Measurements from ENCODE around the gene COX4I1.
"Not testable (repeated sequence)": the region's sequence is repeated elsewhere in the genome, so short reads cannot be mapped to it uniquely, and the experiment has no call there.

COX4I1 gene

GRCh38 chr16:85798901-85799496 lies 496 bp upstream of the COX4I1 start:
- Histone ChIP-seq H3K4me3 (ENCODE audit: low read depth, low read length) (peak overlapping the region; percentile 74), H3K36me3 (no peaks in the 10 kb centered on the region; the same call in 1 of the 2 replicates), H3K27me3 (ENCODE audit: insufficient read depth, low read depth, severe bottlenecking) (no peaks in the 10 kb centered on the region), H3K27ac (peak overlapping the region; percentile 81), H3K9me3 (ENCODE audit: severe bottlenecking) (no peaks in the 10 kb centered on the region)
- peak; percentile 8 for DNase-seq
- no peak for TF ChIP-seq CTCF (IDR thresholded peaks at IDR 0.05; ENCODE audit: low read depth, low read length)

- H3K27me3 ChIP-seq (ENCODE audit: insufficient read depth, low read depth, severe bottlenecking), result no peaks in the 10 kb centered on the region
- H3K4me3 ChIP-seq (ENCODE audit: low read depth, low read length), result peak overlapping the region; percentile 74
- DNase-seq, result no peak
- no peak for TF ChIP-seq CTCF (IDR thresholded peaks at IDR 0.05; ENCODE audit: low read depth, low read length)
- H3K27ac ChIP-seq, result peak overlapping the region; percentile 81
- no peaks in the 10 kb centered on the region; the same call in none of the 2 replicates for H3K36me3 ChIP-seq
- no peaks in the 10 kb centered on the region for H3K9me3 ChIP-seq (ENCODE audit: severe bottlenecking)
These were observed 800 bp downstream of the COX4I1 start for GRCh38 chr16:85800321-85800669.

- DNase-seq, result no peak
- no peak overlapping the region for H3K4me3 ChIP-seq (ENCODE audit: low read depth, low read length)
- no peak for TF ChIP-seq CTCF (IDR thresholded peaks at IDR 0.05; ENCODE audit: low read depth, low read length)
- no peaks in the 10 kb centered on the region for H3K27me3 ChIP-seq (ENCODE audit: insufficient read depth, low read depth, severe bottlenecking)
- H3K27ac ChIP-seq, result no peak overlapping the region
- peaks cover 5% of the 10 kb centered on the region; the same call in 1 of the 2 replicates for H3K36me3 ChIP-seq
- no peaks in the 10 kb centered on the region for H3K9me3 ChIP-seq (ENCODE audit: severe bottlenecking)
These were observed 4.1 kb downstream of the COX4I1 start for GRCh38 chr16:85803570-85803969.

GRCh38 chr16:85805442-85806045 lies 6.0 kb downstream of the COX4I1 start:
- no peak for DNase-seq
- Histone ChIP-seq H3K27ac (no peak overlapping the region), H3K4me3 (ENCODE audit: low read depth, low read length) (no peak overlapping the region), H3K9me3 (ENCODE audit: severe bottlenecking) (no peaks in the 10 kb centered on the region), H3K27me3 (ENCODE audit: insufficient read depth, low read depth, severe bottlenecking) (no peaks in the 10 kb centered on the region), H3K36me3 (peaks cover 5% of the 10 kb centered on the region; the same call in 1 of the 2 replicates)
- no peak for TF ChIP-seq CTCF (IDR thresholded peaks at IDR 0.05; ENCODE audit: low read depth, low read length)

GRCh38 chr16:85806539-85806938 lies 7.0 kb downstream of the COX4I1 start:
- no peak overlapping the region for H3K4me3 ChIP-seq (ENCODE audit: low read depth, low read length)
- no peaks in the 10 kb centered on the region for H3K9me3 ChIP-seq (ENCODE audit: severe bottlenecking)
- no peaks in the 10 kb centered on the region for H3K27me3 ChIP-seq (ENCODE audit: insufficient read depth, low read depth, severe bottlenecking)
- H3K27ac ChIP-seq, result no peak overlapping the region
- H3K36me3 ChIP-seq, result peaks cover 5% of the 10 kb centered on the region; the same call in 1 of the 2 replicates
- no peak for TF ChIP-seq CTCF (IDR thresholded peaks at IDR 0.05; ENCODE audit: low read depth, low read length)
- DNase-seq, result no peak

GRCh38 chr16:85807340-85807739 lies 7.8 kb downstream of the COX4I1 start:
- H3K27me3 ChIP-seq (ENCODE audit: insufficient read depth, low read depth, severe bottlenecking); H3K27ac ChIP-seq; H3K9me3 ChIP-seq (ENCODE audit: severe bottlenecking); H3K36me3 ChIP-seq; DNase-seq; H3K4me3 ChIP-seq (ENCODE audit: low read depth, low read length): not testable (repeated sequence)

GRCh38 chr16:85808104-85808503 lies 8.6 kb downstream of the COX4I1 start:
- H3K27me3 ChIP-seq (ENCODE audit: insufficient read depth, low read depth, severe bottlenecking); DNase-seq; H3K9me3 ChIP-seq (ENCODE audit: severe bottlenecking); H3K27ac ChIP-seq; H3K4me3 ChIP-seq (ENCODE audit: low read depth, low read length); H3K36me3 ChIP-seq: not testable (repeated sequence)
